GM12878 (cell line): ENCODE results near the gene SPTBN1. TPM values are rescaled to one million over a fixed set of nuclear protein-coding genes. Genes with fewer than 3 reads are reported as not detected.

Experiments
- ATAC-seq: fragments of 200-7000 bp; cut with Tn5 transposase; 3 replicates; pipeline ENCODE4 v1.9.1; 2020; ENCODE audit warnings: mild to moderate bottlenecking, moderate library complexity
- BruUV-seq: library from RNA; stranded (reverse); fragments of 400-500 nt; replicated peaks from 2 replicates; lab custom pipeline; 2021; lab: Mats Ljungman, UMichigan
- CTCF ChIA-PET: fragments of 300-600 bp; sonication (Branson Sonifier 250); formaldehyde crosslinking; extraction: SDS; loops from one replicate; lab custom pipeline; 2021; ENCODE audit warnings: inconsistent platforms; lab: Yijun Ruan, JAX
- POLR2A ChIA-PET: fragments of 350-600 bp; formaldehyde crosslinking; extraction: SDS; loops from one replicate; lab custom pipeline; 2021; ENCODE audit warnings: inconsistent platforms; lab: Charles Lee
- RAD21 ChIA-PET: fragments of 300-600 bp; sonication (Branson Sonifier 250); formaldehyde crosslinking; loops from one replicate; lab custom pipeline; 2023; ENCODE audit warnings: antibody characterized with exemption; ENCODE audit not compliant: unreplicated experiment; lab: Charles Lee
- SMC1A ChIA-PET: fragments of 300-600 bp; sonication (Branson Sonifier 250); formaldehyde crosslinking; loops from one replicate; lab custom pipeline; 2023; ENCODE audit not compliant: unreplicated experiment, uncharacterized antibody; lab: Charles Lee
- DNase-seq: peaks from one replicate; pipeline ENCODE4 v3.0.0-alpha.2; 2011; ENCODE audit warnings: low read depth, low spot score
- FAIRE-seq: peaks from 3 replicates; lab custom pipeline; 2011; peaks lifted over from hg19 to GRCh38; lab: Jason Lieb, UNC
- H2AFZ ChIP-seq: 2 replicates; pipeline ENCODE4 v1.6.0; 2011; ENCODE audit warnings: low read depth, low read length, control low read depth; ENCODE audit not compliant: control insufficient read depth
- H3K27ac ChIP-seq: 2 replicates; pipeline ENCODE4 v1.5.1; 2011; ENCODE audit warnings: control low read depth; ENCODE audit not compliant: control insufficient read depth, insufficient read depth
- H3K27me3 ChIP-seq, 2 experiments: replicated peaks in 1 of 2; 2 replicates each; pipeline versions ENCODE4 v1.6.0 to v1.6.1; 2011; ENCODE audit warnings: low read length in 1 of 2; ENCODE audit not compliant: control insufficient read depth in 2 of 2, insufficient read depth in 2 of 2
- H3K36me3 ChIP-seq, 2 experiments: 2 replicates each; pipeline ENCODE4 v1.5.1; 2011; ENCODE audit warnings: low read length in 1 of 2; ENCODE audit not compliant: control insufficient read depth in 2 of 2, insufficient read depth in 2 of 2
- H3K4me1 ChIP-seq: 2 replicates; pipeline ENCODE4 v1.6.1; 2011; ENCODE audit warnings: mild to moderate bottlenecking, low read length, moderate library complexity, mixed read lengths; ENCODE audit not compliant: control insufficient read depth, insufficient read depth
- H3K4me2 ChIP-seq: 2 replicates; pipeline ENCODE4 v1.6.0; 2011; ENCODE audit warnings: control low read depth; ENCODE audit not compliant: control insufficient read depth, insufficient read depth
- H3K4me3 ChIP-seq: fragments of 200-600 bp; sonication (generic); 2 replicates; pipeline ENCODE4 v1.5.1; 2016
- H3K79me2 ChIP-seq: 2 replicates; pipeline ENCODE4 v1.6.0; 2011; ENCODE audit warnings: low read length; ENCODE audit not compliant: control insufficient read depth, insufficient read depth
- H3K9ac ChIP-seq: 2 replicates; pipeline ENCODE4 v1.8.0; 2011; ENCODE audit warnings: low read length, control low read depth, mixed read lengths; ENCODE audit not compliant: control insufficient read depth, insufficient read depth
- H3K9me3 ChIP-seq: replicated peaks from 3 replicates; pipeline ENCODE4 v1.5.1; 2011; ENCODE audit warnings: mild to moderate bottlenecking, low read length; ENCODE audit not compliant: control insufficient read depth, insufficient read depth
- H4K20me1 ChIP-seq: 2 replicates; pipeline ENCODE4 v1.6.0; 2011; ENCODE audit not compliant: control insufficient read depth, insufficient read depth
- ATF7 ChIP-seq: fragments of 450-650 bp; IDR thresholded peaks from 2 replicates; pipeline ENCODE4 v1.6.1; 2016; ENCODE audit warnings: low read depth, mild to moderate bottlenecking
- BHLHE40 ChIP-seq, 2 experiments: fragments of 450-650 bp in 1 of 2; IDR thresholded peaks; 2 replicates each; pipeline ENCODE4 v1.6.1; 2011 to 2017; ENCODE audit warnings: low read depth in 2 of 2, borderline replicate concordance in 1 of 2, improper control_type of control experiment in 1 of 2, low read length in 1 of 2, mild to moderate bottlenecking in 1 of 2
- BRCA1 ChIP-seq: IDR thresholded peaks from 2 replicates; pipeline ENCODE4 v1.6.1; 2011; ENCODE audit warnings: low read depth, low read length, improper control_type of control experiment
- ESRRA ChIP-seq: IDR thresholded peaks from 2 replicates; pipeline ENCODE4 v1.6.1; 2012; ENCODE audit warnings: mild to moderate bottlenecking, low read length, improper control_type of control experiment
- HDGF ChIP-seq: fragments of 450-650 bp; IDR thresholded peaks from 2 replicates; pipeline ENCODE4 v1.6.1; 2016; ENCODE audit warnings: antibody characterized with exemption
- JUND ChIP-seq: IDR thresholded peaks from 2 replicates; pipeline ENCODE4 v1.6.1; 2012; ENCODE audit warnings: low read depth, mild to moderate bottlenecking, low read length, improper control_type of control experiment, moderate library complexity
- PAX8 ChIP-seq: fragments of 450-650 bp; IDR thresholded peaks from 2 replicates; pipeline ENCODE4 v1.6.1; 2017; ENCODE audit warnings: mild to moderate bottlenecking, moderate library complexity
- POLR2AphosphoS2 ChIP-seq: IDR thresholded peaks from 2 replicates; pipeline ENCODE4 v1.6.1; 2011; ENCODE audit warnings: low read depth, mild to moderate bottlenecking, low read length, improper control_type of control experiment, moderate library complexity
- RCOR1 ChIP-seq: conservative IDR thresholded peaks from 2 replicates; pipeline ENCODE4 v1.6.1; 2012; ENCODE audit warnings: low read depth, low read length, improper control_type of control experiment
- SMAD5 ChIP-seq: IDR thresholded peaks from 2 replicates; pipeline ENCODE4 v1.6.1; 2016; ENCODE audit warnings: antibody characterized with exemption, low read depth
- ZNF217 ChIP-seq: fragments of 450-650 bp; IDR thresholded peaks from 2 replicates; pipeline ENCODE4 v1.6.1; 2017; ENCODE audit warnings: antibody characterized with exemption, mild to moderate bottlenecking
- ZNF274 ChIP-seq: IDR thresholded peaks from one replicate; pipeline ENCODE4 v1.8.0; 2011; ENCODE audit not compliant: insufficient read length, insufficient read depth
- whole genome bisulfite sequencing: methylation state at CpG from one replicate; pipeline ENCODE4 v1.1.6; 2016; ENCODE audit warnings: low lambda C conversion rate; ENCODE audit not compliant: insufficient replicate concordance, insufficient coverage; ENCODE audit errors: missing lambda C conversion rate; 5-methylcytosine and 5-hydroxymethylcytosine counted together
- in situ Hi-C: fragments of 300-500 bp; cut with MboI; formaldehyde crosslinking; loops from 9 replicates; pipeline ENCODE4 v1.14.3; 2018; ENCODE audit warnings: mixed read lengths
- intact Hi-C: fragments of 100-400 bp; cut with micrococcal nuclease; formaldehyde crosslinking; loops from one replicate; pipeline ENCODE4 v1.14.2; 2022; ENCODE audit not compliant: unreplicated experiment
- polyA plus RNA-seq, 11 experiments: library from polyadenylated mRNA; depleted of rRNA in 4 of 11; unstranded in 6 of 11; stranded (reverse) in 5 of 11; fragments of >200 nt; fragmentation: Nextera tagmentation in 4 of 11; fragmentation: Illumina TruSeq in 1 of 11; extraction: Ambion mirVana in 4 of 11; extraction: Trizol in 1 of 11; gene quantifications; 1 replicate in 1 of 11; 2 replicates in 10 of 11; pipeline versions ENCODE4 v1.2.1 to v1.2.3, GENCODE V29; 2011 to 2016; ENCODE audit warnings: inconsistent platforms in 2 of 11, missing spikeins in 2 of 11, low read depth in 1 of 11
- total RNA-seq, 4 experiments: library from RNA; depleted of rRNA in 3 of 4; stranded (reverse); fragments of >200 nt in 3 of 4; fragmentation: Illumina TruSeq in 1 of 4; extraction: Trizol in 1 of 4; gene quantifications; 2 replicates each; pipeline versions ENCODE4 v1.2.1 to v1.2.3, GENCODE V29; 2013 to 2021
- TF ChIP-seq, protein P1 (sequence below): fragments of 450-650 bp; IDR thresholded peaks from 2 replicates; pipeline ENCODE4 v1.6.1; 2017; ENCODE audit warnings: low read depth, mild to moderate bottlenecking, moderate library complexity
- TF ChIP-seq, protein P2 (sequence below): fragments of 450-650 bp; IDR thresholded peaks from 2 replicates; pipeline ENCODE4 v1.6.1; 2018; ENCODE audit warnings: borderline replicate concordance, mild to moderate bottlenecking; ENCODE audit not compliant: partially characterized antibody
- TF ChIP-seq, protein P3 (sequence below): IDR thresholded peaks from 2 replicates; pipeline ENCODE4 v1.6.1; 2011; ENCODE audit warnings: low read depth, mild to moderate bottlenecking, low read length, moderate library complexity, borderline replicate concordance; ENCODE audit errors: extremely low read depth

The SPTBN1 gene
- total and polyA plus RNA-seq, 10 of the 15 experiments (the other 5 are each of a cell fraction or from before 2014, with no cell fraction given) = 20.6 to 154 (median 76.7) TPM

DNA sequence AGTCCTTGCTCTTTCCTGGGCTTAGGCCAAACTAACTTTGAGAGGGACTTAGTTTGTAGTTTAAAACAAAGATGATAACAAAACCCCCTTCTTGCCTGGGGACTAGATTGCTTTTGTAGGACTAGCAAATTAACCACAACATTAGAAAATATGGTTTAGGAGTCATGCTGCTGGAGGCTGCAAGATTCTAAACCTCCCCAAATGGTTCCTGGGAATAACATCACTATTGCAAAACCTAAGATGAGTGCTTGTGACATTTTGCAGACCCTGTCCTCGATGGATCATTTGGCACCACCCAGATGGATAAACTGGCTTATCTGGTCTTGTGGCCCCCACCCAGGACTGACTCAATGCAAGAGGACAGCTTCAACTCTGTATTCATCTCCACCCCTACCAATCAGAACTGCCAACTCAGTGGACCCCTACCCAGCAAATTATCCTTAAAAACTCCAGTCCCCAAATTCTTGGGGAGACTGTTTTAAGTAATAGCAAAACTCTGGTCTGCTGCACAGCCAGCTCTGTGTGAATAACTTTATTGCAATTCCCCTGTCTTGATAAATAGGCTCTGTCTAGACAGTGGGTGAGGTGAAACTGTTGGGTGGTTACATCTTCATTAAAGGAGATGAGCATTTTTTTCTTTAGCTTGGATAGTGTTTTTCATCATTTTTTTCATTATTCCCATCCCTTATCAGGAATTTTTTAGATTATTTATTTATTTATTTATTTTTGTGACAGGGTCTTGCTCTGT is 58.9 kb downstream of the SPTBN1 start (continued):
- no peak for TF ChIP-seq ZNF217
- TF ChIP-seq, protein P1, sequence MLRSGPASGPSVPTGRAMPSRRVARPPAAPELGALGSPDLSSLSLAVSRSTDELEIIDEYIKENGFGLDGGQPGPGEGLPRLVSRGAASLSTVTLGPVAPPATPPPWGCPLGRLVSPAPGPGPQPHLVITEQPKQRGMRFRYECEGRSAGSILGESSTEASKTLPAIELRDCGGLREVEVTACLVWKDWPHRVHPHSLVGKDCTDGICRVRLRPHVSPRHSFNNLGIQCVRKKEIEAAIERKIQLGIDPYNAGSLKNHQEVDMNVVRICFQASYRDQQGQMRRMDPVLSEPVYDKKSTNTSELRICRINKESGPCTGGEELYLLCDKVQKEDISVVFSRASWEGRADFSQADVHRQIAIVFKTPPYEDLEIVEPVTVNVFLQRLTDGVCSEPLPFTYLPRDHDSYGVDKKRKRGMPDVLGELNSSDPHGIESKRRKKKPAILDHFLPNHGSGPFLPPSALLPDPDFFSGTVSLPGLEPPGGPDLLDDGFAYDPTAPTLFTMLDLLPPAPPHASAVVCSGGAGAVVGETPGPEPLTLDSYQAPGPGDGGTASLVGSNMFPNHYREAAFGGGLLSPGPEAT = no peak

DNA sequence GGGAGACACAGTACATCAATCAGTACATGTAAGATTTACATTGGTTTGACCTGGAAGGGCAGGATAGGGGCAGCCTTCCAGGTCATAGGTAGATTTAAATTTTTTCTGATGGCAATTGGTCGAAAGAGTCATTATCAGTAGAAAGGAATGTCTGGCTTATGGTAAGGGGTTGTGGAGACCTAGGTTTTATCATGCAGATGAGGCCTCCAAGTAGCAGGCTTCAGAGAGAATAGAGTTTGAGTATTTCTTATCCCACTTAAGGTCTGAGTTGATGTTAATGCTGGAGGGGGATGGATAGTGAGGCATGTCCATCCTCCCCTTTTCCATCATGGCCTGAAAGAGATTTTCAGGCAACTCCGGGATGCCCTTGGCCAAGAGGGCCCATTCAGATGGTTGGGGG is 60.7 kb downstream of the SPTBN1 start:
- intact Hi-C loops (no loop called here), in situ Hi-C loops (no loop called here)
- CTCF ChIA-PET = interaction anchor here (0.6 to 2.1 kb wide), 4 partner anchors 14 to 410 kb away, joined by 3 to 5 read pairs (median 3); no protein-coding TSS in a partner anchor
- Histone ChIP-seq H2AFZ (no peak overlapping the region), H3K4me2 (no peak overlapping the region), H3K36me3 (no peaks in the 10 kb centered on the region), H3K9ac (no peak overlapping the region), H3K4me3 (no peak overlapping the region), H3K4me1 (no peaks in the 10 kb centered on the region), H3K79me2 (no peaks in the 10 kb centered on the region), H4K20me1 (no peaks in the 10 kb centered on the region), H3K27ac (no peak overlapping the region), H3K9me3 (no peaks in the 10 kb centered on the region), H3K27me3 (no peaks in the 10 kb centered on the region)
- FAIRE-seq = no peak
- no peak for ATAC-seq
- BruUV-seq = no TSS peak
- POLR2A ChIA-PET = interaction anchor here (0.7 kb wide), 1 partner anchor 635 kb away, joined by 3 read pairs; no protein-coding TSS in a partner anchor
- SMC1A ChIA-PET = interaction anchor here (1.0 to 2.2 kb wide), 5 partner anchors 41 to 188 kb away, joined by 3 to 5 read pairs (median 3); no protein-coding TSS in a partner anchor
- WGBS = 35% methylated on average over 2 of the region's 2 CpGs
- no peak for DNase-seq
- RAD21 ChIA-PET = interaction anchor here (0.7 to 1.3 kb wide), 3 partner anchors 15 to 188 kb away, joined by 3 to 6 read pairs (median 3); no protein-coding TSS in a partner anchor
- no peak for TF ChIP-seq BRCA1
- TF ChIP-seq RCOR1 = no peak
- no peak for TF ChIP-seq POLR2AphosphoS2
- TF ChIP-seq, protein P2, sequence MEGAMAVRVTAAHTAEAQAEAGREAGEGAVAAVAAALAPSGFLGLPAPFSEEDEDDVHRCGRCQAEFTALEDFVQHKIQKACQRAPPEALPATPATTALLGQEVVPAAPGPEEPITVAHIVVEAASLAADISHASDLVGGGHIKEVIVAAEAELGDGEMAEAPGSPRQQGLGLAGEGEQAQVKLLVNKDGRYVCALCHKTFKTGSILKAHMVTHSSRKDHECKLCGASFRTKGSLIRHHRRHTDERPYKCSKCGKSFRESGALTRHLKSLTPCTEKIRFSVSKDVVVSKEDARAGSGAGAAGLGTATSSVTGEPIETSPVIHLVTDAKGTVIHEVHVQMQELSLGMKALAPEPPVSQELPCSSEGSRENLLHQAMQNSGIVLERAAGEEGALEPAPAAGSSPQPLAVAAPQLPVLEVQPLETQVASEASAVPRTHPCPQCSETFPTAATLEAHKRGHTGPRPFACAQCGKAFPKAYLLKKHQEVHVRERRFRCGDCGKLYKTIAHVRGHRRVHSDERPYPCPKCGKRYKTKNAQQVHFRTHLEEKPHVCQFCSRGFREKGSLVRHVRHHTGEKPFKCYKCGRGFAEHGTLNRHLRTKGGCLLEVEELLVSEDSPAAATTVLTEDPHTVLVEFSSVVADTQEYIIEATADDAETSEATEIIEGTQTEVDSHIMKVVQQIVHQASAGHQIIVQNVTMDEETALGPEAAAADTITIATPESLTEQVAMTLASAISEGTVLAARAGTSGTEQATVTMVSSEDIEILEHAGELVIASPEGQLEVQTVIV = no peak
- no peak for TF ChIP-seq JUND
- no peak for TF ChIP-seq BHLHE40 (IDR thresholded peaks at IDR 0.05; ENCODE audit: borderline replicate concordance in 1 of 2, low read depth in 2 of 2, low read length in 1 of 2)
- no peak for TF ChIP-seq PAX8
- TF ChIP-seq HDGF = no peak
- no peak for TF ChIP-seq SMAD5
- TF ChIP-seq ZNF274 = no peak
- TF ChIP-seq, protein P3, sequence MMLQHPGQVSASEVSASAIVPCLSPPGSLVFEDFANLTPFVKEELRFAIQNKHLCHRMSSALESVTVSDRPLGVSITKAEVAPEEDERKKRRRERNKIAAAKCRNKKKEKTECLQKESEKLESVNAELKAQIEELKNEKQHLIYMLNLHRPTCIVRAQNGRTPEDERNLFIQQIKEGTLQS = no peak
- no peak for TF ChIP-seq ESRRA
- no peak for TF ChIP-seq ATF7
